ENCODE results near the gene COMT. TPM values are rescaled to one million over a fixed set of nuclear protein-coding genes. Genes with fewer than 3 reads are reported as not detected.

The COMT gene
- total and polyA plus RNA-seq, 9 of the 15 experiments (the other 6 are each of a cell fraction or from before 2014, with no cell fraction given) = 12.5 to 351 (median 155) TPM

- TF ChIP-seq SIX5 (IDR thresholded peaks at IDR 0.05; ENCODE audit: borderline replicate concordance in 1 of 2, insufficient read depth in 1 of 2, low read depth in 1 of 2, low read length in 2 of 2) = no peak
- no peak for TF ChIP-seq BRCA1 (IDR thresholded peaks at IDR 0.05)
- TF ChIP-seq BRCA1 (CRISPR knock-in tag; IDR thresholded peaks at IDR 0.05) = no peak
- TF ChIP-seq EGR1 (conservative IDR thresholded peaks at IDR 0.05) = no peak
- no peak for TF ChIP-seq NBN (IDR thresholded peaks at IDR 0.05; ENCODE audit: low read depth)
- TF ChIP-seq EP300 (IDR thresholded peaks at IDR 0.05; ENCODE audit: low read length) = no peak
- TF ChIP-seq ZC3H8 (IDR thresholded peaks at IDR 0.05) = no peak
Observed at GRCh38 chr22:19969141-19969928, 27.8 kb downstream of the COMT start (continued).

GRCh38 chr22:19970031-19970478, 28.5 kb downstream of the COMT start:
- WGBS (ENCODE audit: insufficient coverage, low coverage, missing lambda C conversion rate) = 58% methylated on average over 9 of the region's 9 CpGs
- intact Hi-C loops (cut with micrococcal nuclease) (loop anchor here (1.0 to 10.0 kb wide), 6 partner anchors 43 to 325 kb away; no protein-coding TSS in a partner anchor), in situ Hi-C loops (cut with MboI) (loop anchor here (5.0 kb wide), 3 partner anchors 42 to 157 kb away; no protein-coding TSS in a partner anchor)
- POLR2A ChIA-PET = interaction anchor here (0.6 to 13.7 kb wide), 19 partner anchors 10 to 798 kb away, joined by 3 to 115 read pairs (median 4); partner anchors contain the start of genes RANBP1 and TRMT2A
- no peak overlapping the region for H3K27ac ChIP-seq (ENCODE audit: extremely low read depth, low read depth, low read length)
- no peaks in the 10 kb centered on the region for H3K79me2 ChIP-seq (ENCODE audit: control insufficient read depth, insufficient read depth, low read length)
- BruUV-seq (replicated peaks) = TSS peak; percentile 40
- H3K4me1 ChIP-seq (replicated peaks in 1 of 2; ENCODE audit: control insufficient read depth in 2 of 2, insufficient read depth in 2 of 2, low read length in 2 of 2) = peaks cover 12 to 73% of the 10 kb centered on the region in 2 experiments
- DNase-seq (ENCODE audit: extremely low read depth in 1 of 4, low spot score in 3 of 4) = no peak
- no peak overlapping the region for H3K4me2 ChIP-seq (ENCODE audit: insufficient read depth, low read length)
- no peak overlapping the region for H3K4me3 ChIP-seq
- H3K36me3 ChIP-seq (ENCODE audit: control insufficient read depth, insufficient read depth, low read length) = peaks cover 69% of the 10 kb centered on the region; the same call in 2 of the 3 replicates
- H3K27me3 ChIP-seq (ENCODE audit: control insufficient read depth in 2 of 2, insufficient read depth in 2 of 2, low read length in 2 of 2) = no peaks in the 10 kb centered on the region
- H3K9me1 ChIP-seq (ENCODE audit: control insufficient read depth, insufficient read depth, low read length) = peaks cover 11% of the 10 kb centered on the region
- CTCF ChIA-PET (ENCODE audit: low intra/inter-chr PET ratio) = interaction anchor here (0.5 to 4.2 kb wide), 15 partner anchors 42 to 347 kb away, joined by 3 to 109 read pairs (median 5); partner anchors contain the start of genes ARVCF and ZDHHC8
- H3K9me3 ChIP-seq (replicated peaks; ENCODE audit: control insufficient read depth, insufficient read depth, low read depth, low read length) = no peaks in the 10 kb centered on the region
- no peak overlapping the region for H2AFZ ChIP-seq (ENCODE audit: low read depth, low read length)
- FAIRE-seq = no peak
- peaks cover 49% of the 10 kb centered on the region for H4K20me1 ChIP-seq (replicated peaks; ENCODE audit: control insufficient read depth, insufficient read depth, low read length)
- peak overlapping the region in 1 of 2 experiments; percentile 57; a peak in 2 of 4 replicates for H3K9ac ChIP-seq (ENCODE audit: insufficient read depth in 1 of 2, low read depth in 2 of 2, low read length in 2 of 2)
- ATAC-seq = peak; percentile 1; the same call in 2 of the 3 replicates
- TF ChIP-seq SMAD4 (CRISPR knock-in tag; conservative IDR thresholded peaks at IDR 0.05) (no peak), CREB5 (CRISPR knock-in tag; IDR thresholded peaks at IDR 0.05) (no peak), KLF10 (CRISPR knock-in tag; IDR thresholded peaks at IDR 0.05) (no peak), ZNF253 (CRISPR knock-in tag; conservative IDR thresholded peaks at IDR 0.05) (no peak), ZNF766 (CRISPR knock-in tag; conservative IDR thresholded peaks at IDR 0.05) (no peak), KDM4B (IDR thresholded peaks at IDR 0.05; ENCODE audit: borderline replicate concordance in 2 of 2, low read depth in 1 of 2) (peak in 1 of 2 experiments; percentile 19; a peak in 1 of 4 replicates), MAFG (tag; conservative IDR thresholded peaks at IDR 0.05) (no peak), GTF2F1 (IDR thresholded peaks at IDR 0.05; ENCODE audit: low read depth, low read length) (no peak), TRIM28 (IDR thresholded peaks at IDR 0.05) (no peak), NR4A1 (CRISPR knock-in tag; IDR thresholded peaks at IDR 0.05) (no peak), NR4A1 (tag; IDR thresholded peaks at IDR 0.05) (no peak), LARP7 (IDR thresholded peaks at IDR 0.05) (no peak), NRF1 (conservative IDR thresholded peaks at IDR 0.05 in 1 of 2, IDR thresholded peaks at IDR 0.05 in 1 of 2) (no peak), CAMTA2 (CRISPR knock-in tag; conservative IDR thresholded peaks at IDR 0.05) (0 out of 2 replicates have a peak, but pooled peaks have one; percentile 15), SREBF1 (IDR thresholded peaks at IDR 0.05; ENCODE audit: borderline replicate concordance, low read depth, low read length) (no peak), POLR2G (IDR thresholded peaks at IDR 0.05; ENCODE audit: low read depth, low read length) (peak; percentile 81)
